GM12878 (cell line): ENCODE measurements around the gene PLA2G2C. TPM values are rescaled to one million over a fixed set of nuclear protein-coding genes. Genes with fewer than 3 reads are reported as not detected.

Experiments used
- BCLAF1 ChIP-seq: fragments of 450-650 bp; IDR thresholded peaks from 2 replicates; pipeline ENCODE4 v1.6.1; 2017; ENCODE audit warnings: antibody characterized with exemption, mild to moderate bottlenecking, moderate library complexity
- CHD1 ChIP-seq: IDR thresholded peaks from 2 replicates; pipeline ENCODE4 v1.6.1; 2012; ENCODE audit warnings: low read depth, low read length, improper control_type of control experiment
- CREM ChIP-seq: IDR thresholded peaks from 2 replicates; pipeline ENCODE4 v1.6.1; 2014; ENCODE audit warnings: antibody characterized with exemption, low read depth
- E2F4 ChIP-seq: IDR thresholded peaks from 2 replicates; pipeline ENCODE4 v1.6.1; 2012; ENCODE audit warnings: low read depth, low read length, improper control_type of control experiment
- HDAC2 ChIP-seq: fragments of 200-600 bp; sonication (generic); IDR thresholded peaks from 2 replicates; pipeline ENCODE4 v1.6.1; 2017
- MAX ChIP-seq: IDR thresholded peaks from 2 replicates; pipeline ENCODE4 v1.6.1; 2012; ENCODE audit warnings: low read depth, low read length, improper control_type of control experiment
- MEF2B ChIP-seq: fragments of 450-650 bp; IDR thresholded peaks from 2 replicates; pipeline ENCODE4 v1.6.1; 2018; ENCODE audit warnings: mild to moderate bottlenecking, moderate library complexity; ENCODE audit not compliant: partially characterized antibody, poor library complexity, severe bottlenecking
- NFXL1 ChIP-seq: fragments of 450-650 bp; IDR thresholded peaks from 2 replicates; pipeline ENCODE4 v1.6.1; 2017; ENCODE audit warnings: antibody characterized with exemption, mild to moderate bottlenecking, borderline replicate concordance
- NRF1 ChIP-seq: conservative IDR thresholded peaks from 2 replicates; pipeline ENCODE4 v1.6.1; 2011; ENCODE audit warnings: mild to moderate bottlenecking, low read depth, low read length, improper control_type of control experiment
- PBX3 ChIP-seq: IDR thresholded peaks from 2 replicates; pipeline ENCODE4 v1.6.1; 2011; ENCODE audit warnings: mild to moderate bottlenecking, low read depth, low read length, moderate library complexity; ENCODE audit not compliant: insufficient replicate concordance
- RCOR1 ChIP-seq: conservative IDR thresholded peaks from 2 replicates; pipeline ENCODE4 v1.6.1; 2012; ENCODE audit warnings: low read depth, low read length, improper control_type of control experiment
- SKIL ChIP-seq: fragments of 450-650 bp; IDR thresholded peaks from 2 replicates; pipeline ENCODE4 v1.6.1; 2017; ENCODE audit warnings: mild to moderate bottlenecking, low read depth, inconsistent platforms; ENCODE audit not compliant: poor library complexity, severe bottlenecking
- SPI1 ChIP-seq: IDR thresholded peaks from 2 replicates; pipeline ENCODE4 v1.6.1; 2011; ENCODE audit warnings: low read depth, mild to moderate bottlenecking, low read length, moderate library complexity, borderline replicate concordance; ENCODE audit not compliant: insufficient read depth
- SRF ChIP-seq, 2 experiments: IDR thresholded peaks; 2 replicates each; pipeline ENCODE4 v1.6.1; 2011; ENCODE audit warnings: low read depth in 2 of 2, low read length in 2 of 2, mild to moderate bottlenecking in 1 of 2, moderate library complexity in 1 of 2
- SUZ12 ChIP-seq: fragments of 200-600 bp; sonication (generic); IDR thresholded peaks from one replicate; pipeline ENCODE4 v1.6.1; 2018; ENCODE audit warnings: antibody characterized with exemption, mild to moderate bottlenecking; ENCODE audit not compliant: unreplicated experiment
- polyA plus RNA-seq, 11 experiments: library from polyadenylated mRNA; depleted of rRNA in 4 of 11; unstranded in 6 of 11; stranded (reverse) in 5 of 11; fragments of >200 nt; fragmentation: Nextera tagmentation in 4 of 11; fragmentation: Illumina TruSeq in 1 of 11; extraction: Ambion mirVana in 4 of 11; extraction: Trizol in 1 of 11; gene quantifications; 1 replicate in 1 of 11; 2 replicates in 10 of 11; pipeline versions ENCODE4 v1.2.1 to v1.2.3, GENCODE V29; 2011 to 2016; ENCODE audit warnings: inconsistent platforms in 2 of 11, missing spikeins in 2 of 11, low read depth in 1 of 11
- total RNA-seq, 4 experiments: library from RNA; depleted of rRNA in 3 of 4; stranded (reverse); fragments of >200 nt in 3 of 4; fragmentation: Illumina TruSeq in 1 of 4; extraction: Trizol in 1 of 4; gene quantifications; 2 replicates each; pipeline versions ENCODE4 v1.2.1 to v1.2.3, GENCODE V29; 2013 to 2021

PLA2G2C gene
- total and polyA plus RNA-seq, 10 of the 15 experiments (the other 5 are each of a cell fraction or from before 2014, with no cell fraction given) = 0.05 TPM; not detected in 9

- no peak for TF ChIP-seq CHD1
- TF ChIP-seq SKIL = no peak
- TF ChIP-seq SRF (IDR thresholded peaks at IDR 0.05; ENCODE audit: low read depth in 2 of 2, low read length in 2 of 2) = peak; percentile 74 to 85; a peak in 3 of 4 replicates
- no peak for TF ChIP-seq RCOR1
- TF ChIP-seq NRF1 = no peak
- TF ChIP-seq BCLAF1 = no peak
- TF ChIP-seq MAX = no peak
- TF ChIP-seq NFXL1 = no peak
- TF ChIP-seq SUZ12 = no peak
- no peak for TF ChIP-seq E2F4
- no peak for TF ChIP-seq CREM
- TF ChIP-seq MEF2B = no peak
- no peak for TF ChIP-seq HDAC2
- peak; percentile 13; the same call in 1 of the 2 replicates for TF ChIP-seq SPI1
- no peak for TF ChIP-seq PBX3
- TF ChIP-seq, all 136 proteins: peak for 3
These were observed 1.1 kb downstream of the PLA2G2C start (continued) for GRCh38 chr1:20184997-20185833.
